Adipocyte (in vitro differentiated cells): ENCODE results near the gene CRB2.

Source experiments
- DNase-seq: peaks from one replicate; pipeline ENCODE4 v3.0.0-alpha.2; 2015; ENCODE audit warnings: low read depth
- H3K27me3 ChIP-seq: replicated peaks from 2 replicates; pipeline ENCODE4 v1.7.0; 2013; ENCODE audit warnings: mild to moderate bottlenecking, low read length, moderate library complexity; ENCODE audit not compliant: control insufficient read depth, insufficient read depth
- H3K36me3 ChIP-seq: 2 replicates; pipeline ENCODE4 v1.7.0; 2013; ENCODE audit warnings: low read length, mild to moderate bottlenecking, moderate library complexity; ENCODE audit not compliant: control insufficient read depth, insufficient read depth, severe bottlenecking
- H3K4me1 ChIP-seq: 2 replicates; pipeline ENCODE4 v1.7.0; 2013; ENCODE audit warnings: mild to moderate bottlenecking, low read length, moderate library complexity; ENCODE audit not compliant: control insufficient read depth, insufficient read depth
- H3K4me3 ChIP-seq: 2 replicates; pipeline ENCODE4 v1.7.0; 2013; ENCODE audit warnings: mild to moderate bottlenecking, low read length, moderate library complexity
- H3K9ac ChIP-seq: 2 replicates; pipeline ENCODE4 v1.7.0; 2013; ENCODE audit warnings: mild to moderate bottlenecking, low read length, moderate library complexity
- H3K9me3 ChIP-seq: 2 replicates; pipeline ENCODE4 v1.7.0; 2013; ENCODE audit warnings: mild to moderate bottlenecking, low read length, moderate library complexity; ENCODE audit not compliant: control insufficient read depth

Gene CRB2

GRCh38 chr9:123414936-123415930 lies 59.2 kb downstream of the CRB2 start:
- H3K4me1 ChIP-seq: no peaks in the 10 kb centered on the region
- no peaks in the 10 kb centered on the region for H3K27me3 ChIP-seq
- DNase-seq: no peak
- no peak overlapping the region for H3K4me3 ChIP-seq
- H3K9ac ChIP-seq: no peak overlapping the region
- peaks cover 7% of the 10 kb centered on the region for H3K36me3 ChIP-seq
- no peaks in the 10 kb centered on the region for H3K9me3 ChIP-seq

GRCh38 chr9:123416176-123416575 lies 60.2 kb downstream of the CRB2 start:
- Histone ChIP-seq H3K4me3 (no peak overlapping the region), H3K9ac (no peak overlapping the region), H3K27me3 (no peaks in the 10 kb centered on the region), H3K36me3 (peaks cover 7% of the 10 kb centered on the region), H3K9me3 (no peaks in the 10 kb centered on the region), H3K4me1 (no peaks in the 10 kb centered on the region)
- DNase-seq: no peak

DNA sequence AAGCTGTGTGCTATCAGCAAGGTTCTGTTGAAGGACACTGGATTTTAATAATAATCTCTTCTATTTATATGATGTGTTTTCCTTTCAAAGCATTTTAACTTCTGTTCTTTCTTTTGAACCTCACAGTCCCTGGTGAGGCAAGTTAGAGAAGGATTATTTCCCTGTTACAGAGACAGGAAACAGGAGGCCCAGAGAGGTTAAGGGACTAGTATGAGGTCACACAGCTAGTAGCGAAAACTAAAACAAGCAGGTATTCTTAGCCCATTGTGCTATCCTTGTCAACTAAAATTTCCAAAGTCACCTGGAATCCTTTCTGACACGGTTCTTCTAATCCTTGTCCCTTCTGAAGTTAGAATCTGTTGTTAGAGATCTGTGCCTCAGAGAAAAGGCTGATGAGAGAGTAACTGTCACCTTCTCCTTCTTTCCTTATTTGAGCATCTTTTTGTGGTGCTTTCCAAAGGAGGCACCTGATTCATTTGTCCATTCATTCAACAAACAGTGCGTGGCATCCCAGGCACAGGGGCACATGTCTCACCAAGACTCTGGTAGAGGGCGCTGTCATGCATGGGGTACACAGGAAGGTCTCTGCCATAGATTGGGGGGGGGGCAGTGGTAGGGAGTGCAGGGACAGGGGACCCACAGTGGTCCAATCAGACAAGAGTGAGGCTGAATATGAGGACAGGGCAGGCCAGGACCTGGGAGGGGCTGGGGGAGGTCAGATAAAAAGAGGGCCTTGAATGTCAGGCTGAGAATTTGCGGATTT lies 61.5 kb downstream of the CRB2 start:
- DNase-seq: no peak
- no peaks in the 10 kb centered on the region for H3K27me3 ChIP-seq
- no peaks in the 10 kb centered on the region for H3K4me1 ChIP-seq
- H3K4me3 ChIP-seq: no peak overlapping the region
- no peak overlapping the region for H3K9ac ChIP-seq
- H3K36me3 ChIP-seq: peaks cover 7% of the 10 kb centered on the region
- no peaks in the 10 kb centered on the region for H3K9me3 ChIP-seq

- Histone ChIP-seq H3K27me3 (no peaks in the 10 kb centered on the region), H3K9me3 (no peaks in the 10 kb centered on the region), H3K4me1 (no peaks in the 10 kb centered on the region), H3K9ac (no peak overlapping the region), H3K4me3 (no peak overlapping the region), H3K36me3 (peaks cover 7% of the 10 kb centered on the region)
- no peak for DNase-seq
Observed at GRCh38 chr9:123418052-123418430, 62.0 kb downstream of the CRB2 start.

DNA sequence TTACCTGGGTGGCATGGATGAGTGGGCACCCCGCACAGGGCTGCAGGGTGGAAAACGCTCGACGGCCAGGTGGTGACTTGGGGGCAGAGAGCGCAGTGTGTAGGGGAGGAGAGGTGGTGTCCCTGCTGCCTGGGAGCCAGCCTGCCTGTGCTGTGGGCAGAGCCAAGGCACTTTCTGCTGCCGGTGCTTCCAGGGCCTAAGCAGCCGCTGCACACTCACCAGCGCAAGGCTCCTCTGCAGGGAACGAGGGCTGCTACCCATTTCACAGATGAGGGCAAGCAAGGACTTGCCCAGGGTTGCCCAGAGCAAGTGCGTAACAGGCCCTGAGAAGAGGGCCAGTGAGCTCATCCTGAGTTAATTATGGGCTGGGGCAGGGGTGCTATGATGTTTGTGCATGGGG lies 62.5 kb downstream of the CRB2 start:
- H3K4me3 ChIP-seq: no peak overlapping the region
- no peaks in the 10 kb centered on the region for H3K4me1 ChIP-seq
- no peak for DNase-seq
- no peaks in the 10 kb centered on the region for H3K9me3 ChIP-seq
- no peak overlapping the region for H3K9ac ChIP-seq
- H3K27me3 ChIP-seq: no peaks in the 10 kb centered on the region
- H3K36me3 ChIP-seq: peaks cover 7% of the 10 kb centered on the region

DNA sequence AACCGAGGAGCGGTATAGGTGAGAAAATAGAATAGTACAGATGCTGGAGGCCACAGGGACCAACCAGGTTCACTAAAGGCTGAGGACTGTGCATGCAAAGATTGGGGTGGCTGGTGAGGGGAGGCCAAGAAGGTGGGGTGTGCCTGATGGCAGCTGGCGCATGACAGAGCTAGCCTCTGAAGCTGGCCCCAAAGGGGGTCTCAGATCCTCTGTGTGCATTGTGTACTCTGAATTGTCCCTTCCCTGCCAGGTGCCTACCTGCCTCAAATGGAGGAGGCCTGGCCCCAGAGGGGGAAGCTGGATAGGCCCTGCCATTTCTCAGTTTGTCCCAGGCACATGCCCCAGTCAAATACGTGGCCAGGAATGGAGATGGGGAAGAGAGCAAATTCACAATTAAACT lies 63.1 kb downstream of the CRB2 start:
- peaks cover 7% of the 10 kb centered on the region for H3K36me3 ChIP-seq
- H3K4me1 ChIP-seq: no peaks in the 10 kb centered on the region
- no peak overlapping the region for H3K9ac ChIP-seq
- DNase-seq: no peak
- no peaks in the 10 kb centered on the region for H3K9me3 ChIP-seq
- no peak overlapping the region for H3K4me3 ChIP-seq
- no peaks in the 10 kb centered on the region for H3K27me3 ChIP-seq

DNA sequence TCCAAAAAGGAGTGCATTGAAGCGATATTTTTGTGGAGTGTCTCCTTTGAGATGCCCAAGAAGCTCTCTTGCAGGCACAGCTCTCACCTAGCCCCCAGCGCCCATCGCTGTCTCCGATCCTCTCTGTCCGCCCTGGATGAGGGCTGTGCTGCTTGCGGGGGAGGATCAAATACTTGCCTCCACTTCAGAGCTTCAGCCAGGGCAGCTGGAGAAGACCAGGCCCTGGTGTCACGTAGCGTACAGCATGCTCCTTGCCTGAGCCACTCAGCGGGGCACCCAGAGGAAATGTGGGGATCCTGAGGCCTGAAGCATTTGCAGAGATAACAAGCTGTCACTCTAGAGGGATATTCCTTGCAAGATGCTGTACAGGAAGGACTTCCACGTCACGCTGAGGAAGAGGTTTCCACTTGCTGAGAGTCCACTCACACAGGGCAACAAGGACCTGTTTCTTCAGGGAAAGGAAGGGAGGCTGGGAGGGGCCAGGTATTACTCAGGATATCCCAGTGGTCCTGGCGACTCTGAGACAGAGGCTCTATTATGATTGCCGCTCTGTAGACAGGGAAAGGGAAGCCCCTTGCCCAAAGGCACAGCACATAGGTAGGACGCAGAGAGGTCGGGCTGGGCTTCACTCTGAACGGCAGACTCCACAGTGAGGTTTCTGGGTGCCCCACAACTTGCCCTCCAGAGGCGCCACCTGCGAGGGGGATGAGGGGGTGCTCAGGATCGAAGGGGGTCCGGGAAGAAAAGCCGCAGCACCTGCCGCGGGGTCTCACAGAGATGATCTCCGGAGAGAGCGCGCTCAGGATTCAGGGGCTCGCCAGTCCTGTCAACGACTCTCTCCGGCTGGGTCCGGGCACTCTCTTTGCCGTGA lies 64.0 kb downstream of the CRB2 start:
- DNase-seq: no peak
- H3K9ac ChIP-seq: no peak overlapping the region
- H3K36me3 ChIP-seq: peaks cover 7% of the 10 kb centered on the region
- H3K4me1 ChIP-seq: no peaks in the 10 kb centered on the region
- no peaks in the 10 kb centered on the region for H3K9me3 ChIP-seq
- no peaks in the 10 kb centered on the region for H3K27me3 ChIP-seq
- H3K4me3 ChIP-seq: no peak overlapping the region

DNA sequence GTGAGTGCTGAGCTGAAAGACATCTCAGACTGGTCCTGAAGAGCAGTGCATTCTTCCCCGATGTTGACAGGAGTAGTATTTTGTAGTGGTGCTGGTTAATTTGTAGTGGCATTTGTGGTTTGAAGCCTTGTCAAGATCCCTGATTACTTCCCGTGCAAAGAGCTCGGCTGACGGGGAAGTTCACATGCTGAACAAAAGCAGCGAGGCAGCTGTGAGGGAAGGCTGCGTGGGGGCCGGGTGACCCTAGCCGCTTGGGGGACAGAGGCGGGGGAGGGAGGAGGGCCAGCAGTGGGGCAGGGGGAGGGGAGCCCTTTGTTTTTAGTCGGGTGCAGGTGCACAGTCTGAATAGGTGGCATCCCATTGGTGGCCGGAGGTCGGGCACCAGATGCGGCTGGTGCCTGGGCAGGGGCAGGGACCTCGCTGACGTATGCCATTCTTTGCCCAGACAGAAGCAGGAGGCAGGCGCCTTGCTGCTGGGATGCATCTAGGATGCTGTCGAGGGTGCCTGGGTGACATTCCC lies 64.7 kb downstream of the CRB2 start:
- no peak overlapping the region for H3K4me3 ChIP-seq
- no peak overlapping the region for H3K9ac ChIP-seq
- DNase-seq: no peak
- no peaks in the 10 kb centered on the region for H3K4me1 ChIP-seq
- no peaks in the 10 kb centered on the region for H3K9me3 ChIP-seq
- H3K27me3 ChIP-seq: no peaks in the 10 kb centered on the region
- H3K36me3 ChIP-seq: peaks cover 7% of the 10 kb centered on the region

- no peaks in the 10 kb centered on the region for H3K4me1 ChIP-seq
Observed at GRCh38 chr9:123421186-123421585, 65.2 kb downstream of the CRB2 start.

GRCh38 chr9:123421801-123422455 lies 65.9 kb downstream of the CRB2 start:
- Histone ChIP-seq H3K9ac (no peak overlapping the region), H3K4me1 (no peaks in the 10 kb centered on the region), H3K36me3 (peaks cover 13% of the 10 kb centered on the region), H3K9me3 (no peaks in the 10 kb centered on the region), H3K27me3 (no peaks in the 10 kb centered on the region), H3K4me3 (no peak overlapping the region)
- DNase-seq: no peak

More at GRCh38 chr9:123421186-123421585, 65.2 kb downstream of the CRB2 start:
- H3K4me3 ChIP-seq: no peak overlapping the region
- H3K9me3 ChIP-seq: no peaks in the 10 kb centered on the region
- H3K9ac ChIP-seq: no peak overlapping the region
- peaks cover 7% of the 10 kb centered on the region for H3K36me3 ChIP-seq
- H3K27me3 ChIP-seq: no peaks in the 10 kb centered on the region
- DNase-seq: no peak
